ENCODE measurements around the gene NUDT2. TPM values are rescaled to one million over a fixed set of nuclear protein-coding genes. Genes with fewer than 3 reads are reported as not detected.
"Not testable (repeated sequence)": the region's sequence is repeated elsewhere in the genome, so short reads cannot be mapped to it uniquely, and the experiment has no call there.

The NUDT2 gene
- total and polyA plus RNA-seq, 2 donors (not counting 1 experiment from before 2014, with no cell fraction given): 12.2 to 20.4 TPM

GRCh38 chr9:34308316-34308715 lies 21.1 kb upstream of the NUDT2 start:
- H3K4me1 Mint-ChIP-seq; POLR2A ChIA-PET; H3K4me3 Mint-ChIP-seq; H3K27ac Mint-ChIP-seq; H3K79me2 ChIP-seq (ENCODE audit: control insufficient read depth, insufficient read depth, low read length); H3K4me2 ChIP-seq (replicated peaks; ENCODE audit: low read depth, low read length, poor library complexity, severe bottlenecking); H2AFZ ChIP-seq (ENCODE audit: insufficient read depth, low read depth, low read length, poor library complexity, severe bottlenecking); ATAC-seq (ENCODE audit: low read depth); H3K9ac ChIP-seq (ENCODE audit: low read length); H3K36me3 ChIP-seq (replicated peaks in 1 of 2; ENCODE audit: control extremely low read depth in 1 of 2, control insufficient read depth in 1 of 2, extremely low read depth in 1 of 2, insufficient read depth in 2 of 2, low read length in 1 of 2); H3K9me3 Mint-ChIP-seq (ENCODE audit: insufficient read depth); H3K4me3 ChIP-seq (ENCODE audit: control extremely low read depth in 1 of 5, extremely low read depth in 1 of 5, insufficient read depth in 1 of 5, low read depth in 2 of 5, low read length in 4 of 5); H3K27me3 Mint-ChIP-seq; DNase-seq; H3K4me1 ChIP-seq (ENCODE audit: control insufficient read depth in 2 of 2, insufficient read depth in 2 of 2, low read length in 2 of 2); intact Hi-C loops (cut with micrococcal nuclease); H3K9me3 ChIP-seq (ENCODE audit: control extremely low read depth in 1 of 3, control insufficient read depth in 2 of 3, insufficient read depth in 1 of 3, low read length in 2 of 3); H3K27me3 ChIP-seq (replicated peaks in 1 of 4; ENCODE audit: control extremely low read depth in 1 of 4, control insufficient read depth in 3 of 4, insufficient read depth in 4 of 4, low read length in 3 of 4); H3K27ac ChIP-seq (ENCODE audit: low read length in 2 of 2); H4K20me1 ChIP-seq (ENCODE audit: control insufficient read depth, insufficient read depth, low read length, poor library complexity, severe bottlenecking): not testable (repeated sequence)
- 96% methylated on average over 3 of the region's 3 CpGs for WGBS (ENCODE audit: insufficient coverage)
- CTCF ChIA-PET: interaction anchor here (0.7 kb wide), 1 partner anchor 1669 kb away, joined by 4 read pairs; no protein-coding TSS in a partner anchor

GRCh38 chr9:34310215-34310614 lies 19.2 kb upstream of the NUDT2 start:
- Mint-ChIP-seq H3K4me1 (no peaks in the 10 kb centered on the region), H3K27me3 (no peaks in the 10 kb centered on the region), H3K9me3 (ENCODE audit: insufficient read depth) (no peaks in the 10 kb centered on the region), H3K27ac (no peak overlapping the region), H3K4me3 (no peak overlapping the region)
- CTCF ChIA-PET: no interaction called here
- Histone ChIP-seq H3K9me3 (ENCODE audit: control extremely low read depth in 1 of 3, control insufficient read depth in 2 of 3, insufficient read depth in 1 of 3, low read length in 2 of 3) (peaks cover 0 to 7% (median 0%) of the 10 kb centered on the region in 3 donors), H3K4me1 (ENCODE audit: control insufficient read depth in 2 of 2, insufficient read depth in 2 of 2, low read length in 2 of 2) (no peaks in the 10 kb centered on the region), H2AFZ (ENCODE audit: insufficient read depth, low read depth, low read length, poor library complexity, severe bottlenecking) (no peak overlapping the region), H3K9ac (ENCODE audit: low read length) (no peak overlapping the region), H3K27ac (ENCODE audit: low read length in 2 of 2) (no peak overlapping the region), H3K36me3 (replicated peaks in 1 of 2; ENCODE audit: control extremely low read depth in 1 of 2, control insufficient read depth in 1 of 2, extremely low read depth in 1 of 2, insufficient read depth in 2 of 2, low read length in 1 of 2) (no peaks in the 10 kb centered on the region), H3K4me3 (ENCODE audit: control extremely low read depth in 1 of 5, extremely low read depth in 1 of 5, insufficient read depth in 1 of 5, low read depth in 2 of 5, low read length in 4 of 5) (no peak overlapping the region), H3K4me2 (replicated peaks; ENCODE audit: low read depth, low read length, poor library complexity, severe bottlenecking) (no peak overlapping the region), H4K20me1 (ENCODE audit: control insufficient read depth, insufficient read depth, low read length, poor library complexity, severe bottlenecking) (no peaks in the 10 kb centered on the region), H3K27me3 (replicated peaks in 1 of 4; ENCODE audit: control extremely low read depth in 1 of 4, control insufficient read depth in 3 of 4, insufficient read depth in 4 of 4, low read length in 3 of 4) (no peaks in the 10 kb centered on the region), H3K79me2 (ENCODE audit: control insufficient read depth, insufficient read depth, low read length) (no peaks in the 10 kb centered on the region)
- ATAC-seq (ENCODE audit: low read depth) (no peak), DNase-seq (no peak)
- no peak for TF ChIP-seq EZH2 (IDR thresholded peaks at IDR 0.05; ENCODE audit: borderline replicate concordance, insufficient read depth, low read depth, low read length, poor library complexity, severe bottlenecking)
- no peak for TF ChIP-seq CTCF (IDR thresholded peaks at IDR 0.05)
- POLR2A ChIA-PET: no interaction called here
- WGBS (ENCODE audit: insufficient coverage): no CpG with 5 or more reads among the region's 1 CpG
- intact Hi-C loops (cut with micrococcal nuclease): no loop called here

All from B cell (primary cell).